ENCODE results near the gene UBE2L6.

The UBE2L6 gene

GRCh38 chr11:57585301-57585700, 17.8 kb upstream of the UBE2L6 start:
- DNase-seq (ENCODE audit: low read depth) = peak; percentile 48
- H3K4me3 ChIP-seq (ENCODE audit: low read depth, low read length) = no peak overlapping the region
- TF ChIP-seq MAX (IDR thresholded peaks at IDR 0.05; ENCODE audit: low read depth, low read length) = peak; percentile 64
- no peak; the same call in 1 of the 2 replicates for TF ChIP-seq MYC (IDR thresholded peaks at IDR 0.05; ENCODE audit: low read depth, low read length)
- no peak for TF ChIP-seq POLR2A (IDR thresholded peaks at IDR 0.05; ENCODE audit: extremely low read depth, insufficient read length)

GRCh38 chr11:57584341-57584740, 16.9 kb upstream of the UBE2L6 start:
- H3K4me3 ChIP-seq (ENCODE audit: low read depth, low read length) = no peak overlapping the region
- TF ChIP-seq MYC (IDR thresholded peaks at IDR 0.05; ENCODE audit: low read depth, low read length) (no peak), POLR2A (IDR thresholded peaks at IDR 0.05; ENCODE audit: extremely low read depth, insufficient read length) (no peak), MAX (IDR thresholded peaks at IDR 0.05; ENCODE audit: low read depth, low read length) (no peak), CTCF (IDR thresholded peaks at IDR 0.05; ENCODE audit: low read depth, low read length) (no peak)
- DNase-seq (ENCODE audit: low read depth) = no peak

- H3K4me3 ChIP-seq (ENCODE audit: low read depth, low read length) = no peak overlapping the region
- no peak for DNase-seq (ENCODE audit: low read depth)
- TF ChIP-seq MAX (IDR thresholded peaks at IDR 0.05; ENCODE audit: low read depth, low read length) (no peak), CTCF (IDR thresholded peaks at IDR 0.05; ENCODE audit: low read depth, low read length) (no peak), MYC (IDR thresholded peaks at IDR 0.05; ENCODE audit: low read depth, low read length) (no peak), POLR2A (IDR thresholded peaks at IDR 0.05; ENCODE audit: extremely low read depth, insufficient read length) (no peak)
Measured at GRCh38 chr11:57574061-57574460, 6.6 kb upstream of the UBE2L6 start.

- H3K4me3 ChIP-seq (ENCODE audit: low read depth, low read length) = no peak overlapping the region
- peak; percentile 78 for DNase-seq (ENCODE audit: low read depth)
- peak; percentile 32; the same call in 1 of the 2 replicates for TF ChIP-seq MAX (IDR thresholded peaks at IDR 0.05; ENCODE audit: low read depth, low read length)
- TF ChIP-seq MYC (IDR thresholded peaks at IDR 0.05; ENCODE audit: low read depth, low read length) = no peak
- no peak for TF ChIP-seq POLR2A (IDR thresholded peaks at IDR 0.05; ENCODE audit: extremely low read depth, insufficient read length)
- TF ChIP-seq CTCF (IDR thresholded peaks at IDR 0.05; ENCODE audit: low read depth, low read length) = no peak
Measured at GRCh38 chr11:57571606-57572005, 4.1 kb upstream of the UBE2L6 start.

- DNase-seq (ENCODE audit: low read depth) = no peak
- peak; percentile 68 for TF ChIP-seq MYC (IDR thresholded peaks at IDR 0.05; ENCODE audit: low read depth, low read length)
- peak; percentile 94 for TF ChIP-seq CTCF (IDR thresholded peaks at IDR 0.05; ENCODE audit: low read depth, low read length)
- TF ChIP-seq MAX (IDR thresholded peaks at IDR 0.05; ENCODE audit: low read depth, low read length) = peak; percentile 76
- TF ChIP-seq POLR2A (IDR thresholded peaks at IDR 0.05; ENCODE audit: extremely low read depth, insufficient read length) = no peak
- H3K4me3 ChIP-seq (ENCODE audit: low read depth, low read length) = peak overlapping the region; percentile 51
Measured at GRCh38 chr11:57568330-57568766, 876 bp upstream of the UBE2L6 start.

- TF ChIP-seq MYC (IDR thresholded peaks at IDR 0.05; ENCODE audit: low read depth, low read length) = no peak
- TF ChIP-seq MAX (IDR thresholded peaks at IDR 0.05; ENCODE audit: low read depth, low read length) = no peak
- no peak for TF ChIP-seq CTCF (IDR thresholded peaks at IDR 0.05; ENCODE audit: low read depth, low read length)
- no peak for TF ChIP-seq POLR2A (IDR thresholded peaks at IDR 0.05; ENCODE audit: extremely low read depth, insufficient read length)
- DNase-seq (ENCODE audit: low read depth) = no peak
- H3K4me3 ChIP-seq (ENCODE audit: low read depth, low read length) = peak overlapping the region; percentile 51
Measured at GRCh38 chr11:57566905-57567514, 462 bp downstream of the UBE2L6 start.
